Hematopoietic multipotent progenitor cell treated with erythropoietin and hydrocortisone succinate and interleukin-3 and kit ligand, for 15 days (in vitro differentiated cells): ENCODE measurements around the gene OR5I1.
"Not testable (repeated sequence)": the region's sequence is repeated elsewhere in the genome, so short reads cannot be mapped to it uniquely, and the experiment has no call there.

Experiments
- DNase-seq: peaks from one replicate; pipeline ENCODE4 v3.0.0-alpha.2; 2015; ENCODE audit warnings: low spot score

The OR5I1 gene

DNA sequence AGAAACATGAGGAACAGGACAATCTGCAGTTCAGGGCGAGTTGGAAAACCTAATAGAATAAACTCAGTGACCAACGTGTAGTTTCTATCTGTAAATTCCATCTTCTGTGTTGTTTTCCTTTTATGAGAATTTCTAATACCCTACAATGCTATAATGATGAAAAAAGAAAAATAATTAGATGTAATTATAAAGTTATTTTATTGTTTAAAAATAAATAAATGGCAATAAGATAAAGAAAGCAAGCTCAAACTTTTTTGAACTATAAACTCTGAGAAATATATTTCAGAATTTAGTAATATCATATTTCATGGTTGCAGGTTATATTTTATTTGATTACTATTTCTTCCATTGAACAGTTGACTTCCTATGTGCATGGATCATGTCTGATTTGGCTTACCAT lies at the start of gene OR5I1:
Gene OR5I1 (minus strand): TSS at position 101 of the 400 bp plus-strand sequence. CDS start 0 bp downstream, at position 101.
- DNase-seq, result no peak

DNA sequence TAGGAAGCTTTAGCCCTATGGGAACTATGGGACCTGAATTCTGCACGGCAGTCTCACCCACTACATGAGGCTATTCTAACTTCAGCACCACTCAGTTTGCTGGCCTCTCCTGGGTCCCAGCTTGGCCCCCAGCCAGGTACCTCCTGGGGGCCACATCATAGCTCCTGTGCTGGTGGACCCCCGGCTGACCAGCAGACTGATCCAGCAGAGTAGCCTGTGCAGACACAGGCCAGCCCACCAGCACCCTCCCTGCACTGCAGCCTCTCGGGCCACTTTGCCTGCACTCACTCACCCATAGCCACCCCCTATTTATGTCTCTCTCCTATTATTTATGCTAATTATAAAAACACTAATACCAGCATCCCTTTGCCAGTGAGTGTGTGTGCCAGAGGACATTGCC lies 34.7 kb upstream of the OR5I1 start:
- DNase-seq, result no peak

DNA sequence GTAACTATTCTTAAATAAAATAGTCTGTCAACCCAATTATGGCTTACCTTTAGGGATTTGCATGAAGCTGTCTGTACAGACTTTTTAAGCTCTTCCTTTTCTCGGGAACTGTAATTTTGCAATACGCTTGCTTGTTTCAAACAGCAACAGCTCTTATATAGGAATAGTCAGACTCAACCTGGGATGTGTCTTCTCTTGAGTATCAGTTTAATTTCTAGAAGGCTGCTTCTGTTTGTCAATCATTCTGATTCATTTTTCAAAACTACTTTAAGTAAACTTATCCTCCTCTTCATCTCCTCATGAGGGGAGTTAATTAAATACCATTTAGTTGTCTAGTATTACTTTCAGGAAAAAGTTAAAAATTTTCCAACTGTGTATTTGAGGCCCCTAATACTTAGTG lies 33.6 kb upstream of the OR5I1 start, which contains the start of gene OR10AG1:
Gene OR10AG1 (minus strand): TSS at position 101 of the 400 bp plus-strand sequence. CDS start 38 bp downstream, at position 63.
- DNase-seq, result no peak

DNA sequence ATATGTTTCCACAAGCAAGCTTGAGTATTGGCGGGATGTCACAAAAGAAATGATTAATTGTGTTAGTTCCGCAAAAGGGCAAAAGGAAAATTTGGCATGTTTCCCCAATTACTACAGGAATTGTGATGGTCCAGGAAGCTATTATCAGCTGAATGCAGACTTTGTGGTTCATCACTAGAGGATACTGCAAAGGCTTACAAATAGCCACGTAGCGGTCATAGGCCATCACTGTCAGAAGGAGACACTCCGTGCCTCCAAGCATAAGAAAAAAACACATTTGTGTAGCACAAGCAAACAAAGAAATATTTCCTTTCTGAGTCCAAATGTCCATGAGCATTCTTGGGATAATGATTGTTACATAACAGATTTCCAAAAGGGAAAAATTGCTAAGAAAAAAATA lies 31.7 kb upstream of the OR5I1 start:
- no peak for DNase-seq

DNA sequence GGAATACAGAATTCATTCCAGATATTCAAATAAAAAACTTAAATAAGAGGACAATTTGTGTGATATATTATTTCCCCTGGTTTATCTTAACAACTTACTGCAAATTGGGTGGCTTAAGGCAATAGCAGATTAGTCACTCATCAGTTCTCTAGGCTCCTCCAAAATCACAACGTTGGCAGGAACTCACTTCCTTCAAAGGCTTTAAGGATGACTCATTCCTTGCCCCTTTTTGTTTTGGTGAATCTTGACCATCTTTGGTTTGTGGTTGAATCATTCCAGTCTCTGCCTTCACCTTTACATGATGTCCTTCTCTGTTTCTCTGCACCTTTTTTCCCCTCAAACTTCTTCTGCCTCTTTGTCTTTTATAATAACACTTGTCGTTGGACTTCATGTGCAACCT lies 30.2 kb upstream of the OR5I1 start:
- no peak for DNase-seq

DNA sequence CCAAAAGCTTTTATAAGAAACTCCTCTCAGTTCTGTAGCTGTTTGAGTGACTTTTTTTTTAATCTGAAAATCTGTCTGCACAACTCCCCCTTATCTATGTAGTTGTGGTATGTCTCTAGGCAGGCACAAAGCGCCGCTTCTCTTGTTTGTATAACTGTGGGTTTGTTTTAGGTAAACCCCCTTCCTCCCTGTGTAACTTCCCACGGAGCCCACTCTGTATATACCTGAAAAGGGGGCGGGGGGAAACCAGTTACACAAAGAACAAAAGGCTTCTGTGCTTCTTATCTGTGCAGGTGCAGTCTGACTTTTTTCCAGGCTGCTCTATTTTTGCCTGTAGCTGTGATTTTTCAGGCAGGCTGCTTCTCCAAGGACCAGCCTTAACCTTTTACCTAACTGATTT lies 20.3 kb upstream of the OR5I1 start:
- no peak for DNase-seq

DNA sequence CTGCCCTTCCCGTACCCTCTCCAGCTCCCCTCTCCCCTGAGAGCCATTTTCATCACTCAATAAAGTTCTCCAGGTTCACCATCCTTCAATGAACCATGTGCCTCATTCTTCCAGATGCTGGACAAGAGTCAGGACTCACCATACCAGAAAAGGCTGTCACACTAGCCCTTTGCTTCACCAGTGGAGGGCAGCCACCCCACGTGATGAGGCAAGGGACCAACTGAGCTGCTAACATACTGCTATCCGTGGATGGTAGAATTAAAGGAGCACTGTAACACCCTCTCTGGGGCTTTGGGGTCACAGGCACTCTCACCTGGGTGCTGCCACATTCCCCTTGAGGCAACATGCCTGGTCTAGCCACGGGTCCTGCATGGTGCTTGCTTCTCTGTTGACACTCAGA lies 13.1 kb upstream of the OR5I1 start:
- no peak for DNase-seq

DNA sequence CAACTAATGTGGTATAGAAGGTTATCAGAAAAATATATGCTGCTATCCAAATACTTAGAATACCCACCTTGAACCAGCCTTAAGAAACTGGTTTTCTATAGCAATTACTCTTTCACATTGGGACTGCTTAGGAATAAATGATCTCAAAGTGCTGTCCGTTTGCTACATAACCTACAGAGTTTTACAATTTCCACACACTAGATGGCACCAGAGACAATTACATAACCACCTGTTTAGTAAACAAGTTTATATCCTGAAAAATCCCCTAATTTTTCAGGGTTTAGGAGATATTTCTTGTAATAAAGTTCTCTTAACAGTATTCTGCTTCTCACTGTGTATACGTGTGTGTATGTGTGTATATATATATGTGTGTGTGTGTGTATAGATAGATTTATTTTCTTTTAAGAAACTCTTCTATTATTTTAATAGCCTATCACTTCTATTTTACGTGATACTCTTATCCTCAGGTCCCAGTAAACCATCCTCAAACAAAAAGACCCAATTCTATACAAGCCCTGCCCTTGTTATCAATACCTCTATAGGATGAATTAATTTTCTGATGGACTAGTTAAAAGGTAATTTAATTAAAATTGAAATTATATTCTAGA lies 6.7 kb upstream of the OR5I1 start:
- peak; percentile 3 for DNase-seq

DNA sequence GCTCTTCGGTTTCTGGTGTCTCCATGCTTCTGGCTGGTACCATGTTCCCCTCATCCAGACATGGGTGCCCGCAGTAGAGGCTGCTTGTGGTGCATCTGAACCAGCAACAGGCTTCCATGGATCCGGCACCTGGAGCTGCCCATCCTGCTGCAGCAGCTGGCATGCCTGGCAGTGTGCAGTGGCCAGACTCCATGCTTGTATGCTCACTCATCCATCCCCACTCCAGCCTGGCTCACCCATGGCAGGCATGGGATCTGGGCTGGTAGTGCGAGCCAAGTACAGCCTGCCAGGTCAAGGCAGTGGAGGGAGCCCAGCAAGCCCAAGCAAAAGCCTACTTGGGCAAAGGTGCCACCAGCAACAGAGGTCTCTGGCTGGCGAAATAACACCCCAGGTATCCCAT lies 15.7 kb downstream of the OR5I1 start:
- no peak for DNase-seq

DNA sequence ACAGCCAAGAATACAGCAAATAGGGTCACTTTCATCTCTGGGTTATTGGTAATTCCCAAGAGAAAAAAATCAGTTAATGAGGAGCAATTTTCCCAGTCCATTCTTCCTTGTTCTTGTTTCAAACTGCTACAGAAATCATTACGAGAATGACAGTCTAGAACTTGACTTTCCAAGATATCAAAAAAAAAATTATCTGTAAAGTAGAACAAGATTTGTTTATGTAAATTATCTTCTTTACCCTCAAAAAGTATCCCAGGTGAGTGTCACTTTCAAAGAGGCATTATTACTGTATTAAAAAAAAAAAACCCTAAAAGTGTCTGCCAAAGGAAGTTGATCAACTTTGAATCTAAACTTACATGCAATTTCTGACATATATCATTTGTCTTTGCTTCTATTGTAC lies 21.7 kb downstream of the OR5I1 start, which contains the start of gene OR5W2:
Gene OR5W2 (minus strand): TSS at position 101 of the 400 bp plus-strand sequence. CDS start 0 bp downstream, at position 101.
- DNase-seq, result no peak

DNA sequence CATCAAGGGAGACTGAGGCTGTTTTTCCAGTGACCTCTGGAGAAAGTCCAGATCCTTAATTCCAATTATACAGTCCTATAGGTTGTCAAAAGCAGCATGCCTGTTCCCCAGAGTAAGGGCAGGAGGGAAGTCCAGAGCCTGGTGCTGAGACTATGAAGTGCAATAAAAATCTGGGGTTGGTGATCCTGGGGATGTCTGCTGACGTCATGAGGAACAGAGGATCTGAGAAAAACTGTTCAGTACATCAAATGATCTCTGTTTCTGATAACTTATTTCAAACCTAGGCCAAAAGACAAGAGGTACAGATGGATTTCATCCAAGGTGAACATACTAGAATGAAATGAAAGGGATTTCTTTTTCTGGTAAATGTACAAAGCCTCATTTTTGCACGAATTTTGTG lies 33.9 kb downstream of the OR5I1 start:
- DNase-seq, result no peak

DNA sequence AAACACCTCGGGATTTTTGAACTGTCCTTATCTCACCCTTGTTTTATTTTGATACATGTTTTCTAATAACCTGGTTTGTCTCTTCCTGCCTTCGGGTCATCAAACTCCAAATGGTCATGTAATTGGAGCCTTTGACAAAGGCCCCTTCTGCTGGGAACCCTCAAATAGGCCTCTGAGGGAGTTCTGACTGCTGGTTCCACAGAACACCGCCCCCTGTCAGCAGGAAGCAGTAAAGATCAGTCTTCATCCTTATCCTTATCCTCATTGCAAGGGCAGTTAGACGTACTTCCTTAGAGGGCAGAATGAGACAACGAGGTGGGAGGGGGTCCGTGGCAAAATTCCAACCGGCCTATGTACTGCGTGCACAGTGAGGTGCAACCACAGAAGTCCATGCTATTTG lies 41.0 kb downstream of the OR5I1 start:
- DNase-seq, result no peak

DNA sequence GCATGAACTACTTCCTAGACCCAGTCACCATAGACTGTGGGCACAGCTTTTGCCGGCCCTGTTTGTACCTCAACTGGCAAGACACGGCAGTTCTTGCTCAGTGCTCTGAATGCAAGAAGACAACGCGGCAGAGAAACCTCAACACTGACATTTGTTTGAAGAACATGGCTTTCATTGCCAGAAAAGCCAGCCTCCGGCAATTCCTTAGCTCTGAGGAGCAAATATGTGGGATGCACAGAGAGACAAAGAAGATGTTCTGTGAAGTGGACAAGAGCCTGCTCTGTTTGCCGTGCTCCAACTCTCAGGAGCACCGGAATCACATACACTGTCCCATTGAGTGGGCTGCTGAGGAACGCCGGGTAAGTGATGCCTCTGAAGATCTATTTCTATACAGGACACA lies 50.7 kb downstream of the OR5I1 start:
- DNase-seq, result not testable (repeated sequence)
